Skeletal muscle cell (primary cell): ENCODE data around the gene CDKN1C.

Experiments
- DNase-seq: peaks from one replicate; pipeline ENCODE4 v3.0.0-alpha.2; 2010; ENCODE audit warnings: low read depth
- H3K4me3 ChIP-seq: 2 replicates; pipeline ENCODE4 v1.5.1; 2011; ENCODE audit warnings: low read depth, mild to moderate bottlenecking, control low read depth, low read length, moderate library complexity

CDKN1C gene

DNA sequence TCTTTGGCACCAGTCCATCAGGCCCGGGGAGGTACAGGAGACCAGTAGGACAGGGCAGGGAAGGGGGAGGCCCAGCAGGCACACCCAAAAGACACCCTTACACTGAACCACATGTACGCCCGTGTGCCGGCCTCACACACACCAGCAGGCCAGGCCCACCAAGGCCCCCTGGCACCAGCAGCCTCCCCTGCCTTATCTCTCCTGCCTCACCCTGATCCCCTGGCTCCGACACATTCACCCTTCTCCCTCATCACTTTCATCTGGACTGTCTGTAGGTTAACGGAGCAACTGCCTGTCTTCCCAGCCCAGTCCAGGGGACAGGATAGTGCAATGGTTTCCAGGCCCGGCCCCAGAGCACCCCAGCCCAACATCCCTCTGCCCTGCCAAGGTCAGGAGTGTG, 4.9 kb downstream of the CDKN1C start:
- no peak for DNase-seq
- H3K4me3 ChIP-seq, result no peak overlapping the region

DNA sequence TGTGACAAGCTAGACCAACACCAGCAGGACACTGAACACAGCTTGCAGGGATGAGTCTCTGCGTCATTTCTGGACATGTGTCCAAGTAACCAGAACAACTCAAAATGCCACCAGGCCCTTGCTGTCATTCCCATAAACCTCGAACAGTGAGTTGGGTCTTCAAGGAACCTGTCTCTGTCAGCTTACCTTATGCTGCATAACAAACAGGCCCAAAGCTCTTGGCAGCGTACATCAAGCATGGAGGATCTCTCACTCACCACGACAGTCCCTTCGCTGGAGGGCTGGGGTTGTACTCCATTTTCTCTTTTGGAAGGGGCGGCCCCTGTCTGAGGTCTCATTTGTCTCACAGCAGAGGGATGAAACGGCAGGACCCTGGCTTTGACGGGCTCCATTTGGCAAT, 6.8 kb downstream of the CDKN1C start:
- H3K4me3 ChIP-seq, result no peak overlapping the region
- no peak for DNase-seq

- DNase-seq, result no peak
- H3K4me3 ChIP-seq, result no peak overlapping the region
Measured at GRCh38 chr11:2877474-2877873, 8.1 kb downstream of the CDKN1C start.

DNA sequence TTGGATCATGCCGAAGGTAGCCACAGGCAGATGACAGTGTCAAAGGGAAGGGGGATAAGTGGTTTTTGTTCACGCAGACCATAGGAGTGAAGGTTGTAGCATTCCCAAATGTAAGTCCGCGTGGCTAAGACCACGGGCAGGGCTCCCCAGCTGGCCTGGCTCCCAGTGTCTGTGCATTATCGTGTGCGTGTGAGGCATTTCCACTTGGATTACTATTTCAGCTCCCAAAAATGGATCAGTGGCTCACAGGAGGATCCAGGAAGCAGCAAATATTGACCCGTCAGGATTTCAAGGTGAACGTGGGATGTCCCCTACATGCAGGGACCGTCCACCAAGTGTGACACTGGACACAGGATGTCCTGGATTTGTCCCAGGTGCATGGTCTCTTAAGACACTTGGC, 10.6 kb downstream of the CDKN1C start:
- DNase-seq, result no peak
- no peak overlapping the region for H3K4me3 ChIP-seq

- DNase-seq, result no peak
- H3K4me3 ChIP-seq, result no peak overlapping the region
Measured at GRCh38 chr11:2870969-2871680, 14.4 kb downstream of the CDKN1C start.

DNA sequence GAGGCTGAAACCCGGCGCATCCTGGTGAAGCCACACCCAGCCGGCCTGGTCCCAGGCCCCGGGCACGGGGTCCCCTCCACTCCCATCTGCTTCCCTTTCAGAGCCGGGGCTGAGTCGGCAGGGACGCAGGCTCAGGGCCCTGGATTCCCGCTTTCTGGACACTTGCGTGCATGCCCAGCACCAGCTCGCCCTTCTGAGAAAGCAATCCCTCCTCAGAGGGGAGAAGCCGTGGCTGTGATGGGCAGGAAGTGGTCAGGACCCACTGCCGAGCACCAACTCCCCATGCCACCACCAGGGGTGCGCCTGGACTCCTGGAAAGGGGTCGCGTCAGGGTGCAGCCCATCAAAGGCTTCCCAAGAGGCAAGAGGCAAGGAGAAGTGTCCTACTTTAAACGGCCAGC, 15.1 kb downstream of the CDKN1C start:
- H3K4me3 ChIP-seq, result no peak overlapping the region
- DNase-seq, result no peak

DNA sequence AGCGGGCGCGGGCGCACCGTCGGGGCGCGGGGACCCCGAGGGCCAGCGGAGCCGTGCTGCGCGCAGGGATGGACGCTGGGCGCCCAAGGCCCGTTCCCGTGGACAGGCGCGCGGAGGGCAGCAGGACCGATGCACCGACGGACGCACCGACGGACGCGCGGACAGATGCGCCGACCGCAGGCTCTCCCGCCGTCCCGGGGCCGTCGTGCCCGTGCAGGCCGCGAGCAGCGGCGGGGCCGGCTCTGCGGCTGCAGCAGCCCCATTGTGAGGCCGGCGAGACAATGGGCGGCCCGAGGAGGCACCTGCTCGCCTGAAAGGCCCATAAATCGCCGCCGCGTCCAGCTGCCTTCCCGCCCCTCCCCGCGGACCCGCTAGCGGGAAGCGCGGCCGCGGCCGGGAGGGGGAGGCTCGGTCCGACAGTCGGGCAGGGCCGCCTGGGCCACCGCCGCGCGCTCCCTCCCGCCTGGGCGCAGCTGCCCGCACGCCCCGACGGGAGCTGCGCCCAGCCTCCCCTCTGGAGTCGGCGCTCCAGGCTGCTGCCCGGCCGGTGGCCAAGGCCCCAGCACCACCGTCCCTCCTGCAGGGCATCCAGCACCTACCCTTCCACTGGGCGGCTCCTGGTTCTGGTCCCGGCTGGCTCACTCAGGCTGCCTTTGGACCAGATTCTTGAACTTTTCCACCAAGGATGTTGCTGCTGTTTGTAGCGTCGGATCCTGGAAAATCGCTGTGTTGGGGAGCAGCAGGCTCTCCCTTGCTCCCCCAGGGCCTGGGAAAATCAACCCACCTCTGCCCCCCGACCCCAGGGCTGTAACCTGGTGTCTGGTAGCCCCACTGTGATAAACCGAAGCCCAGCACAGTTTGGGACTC, 15.8 kb downstream of the CDKN1C start:
- no peak overlapping the region for H3K4me3 ChIP-seq
- no peak for DNase-seq

- H3K4me3 ChIP-seq, result no peak overlapping the region
- DNase-seq, result no peak
Measured at GRCh38 chr11:2869134-2869526, 16.4 kb downstream of the CDKN1C start.

- DNase-seq, result no peak
- no peak overlapping the region for H3K4me3 ChIP-seq
Measured at GRCh38 chr11:2868506-2869133, 17.0 kb downstream of the CDKN1C start.

DNA sequence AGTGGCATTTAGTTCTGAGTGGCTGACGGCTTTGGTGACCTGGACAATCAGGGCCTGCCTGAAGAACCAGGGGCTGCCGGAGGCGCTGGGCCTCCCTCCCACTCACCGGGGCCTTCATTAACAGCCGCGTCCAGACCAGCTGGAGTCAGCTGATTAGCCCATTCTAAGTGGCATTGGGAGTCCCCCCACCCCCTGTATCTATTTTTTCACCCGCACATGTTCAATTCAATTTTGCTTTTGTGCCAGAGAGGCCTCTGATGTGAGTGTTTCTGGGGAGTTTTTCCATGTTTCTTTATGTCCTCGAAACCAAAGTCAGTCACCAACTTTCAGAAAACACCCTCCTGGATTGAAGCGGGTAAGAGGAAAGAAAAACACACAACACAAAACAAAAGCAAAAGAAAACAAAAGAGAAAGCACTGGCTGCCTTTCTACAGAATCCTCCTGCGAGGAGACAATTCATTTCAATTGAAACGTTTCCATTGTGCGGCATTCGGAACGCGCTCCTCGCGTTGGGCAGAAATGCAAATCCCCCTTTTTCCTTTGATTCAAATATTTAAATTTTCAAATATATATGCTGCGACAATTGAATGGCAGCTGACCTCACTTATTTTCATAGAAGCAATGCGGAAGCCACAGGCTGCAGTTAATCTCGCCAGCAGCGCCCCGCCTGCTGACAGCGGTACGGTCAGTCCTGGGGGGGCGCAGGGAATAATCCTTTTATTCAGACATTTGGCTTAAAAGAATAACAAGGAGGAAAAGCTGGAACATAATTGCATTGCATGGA, 17.7 kb downstream of the CDKN1C start:
- no peak overlapping the region for H3K4me3 ChIP-seq
- no peak for DNase-seq

DNA sequence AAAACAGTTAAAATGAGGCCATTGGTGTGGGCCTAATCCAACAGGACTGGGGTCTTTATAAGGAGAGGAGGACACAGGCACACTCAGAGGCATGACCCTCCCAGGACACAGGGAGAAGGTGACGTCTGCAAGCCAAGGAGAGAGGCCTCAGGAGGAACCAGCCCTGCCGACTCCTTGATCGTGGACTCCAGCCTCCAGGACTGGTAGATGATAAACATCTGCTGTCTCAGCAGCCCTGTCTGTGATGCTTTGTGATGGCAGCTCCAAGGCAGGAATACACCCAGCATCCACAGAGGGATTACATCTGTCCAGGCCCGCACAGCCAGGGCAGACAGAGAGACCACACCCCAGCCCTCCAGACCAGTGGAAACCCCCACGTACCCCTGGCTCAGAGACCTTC, 18.4 kb downstream of the CDKN1C start:
- DNase-seq, result no peak
- no peak overlapping the region for H3K4me3 ChIP-seq

DNA sequence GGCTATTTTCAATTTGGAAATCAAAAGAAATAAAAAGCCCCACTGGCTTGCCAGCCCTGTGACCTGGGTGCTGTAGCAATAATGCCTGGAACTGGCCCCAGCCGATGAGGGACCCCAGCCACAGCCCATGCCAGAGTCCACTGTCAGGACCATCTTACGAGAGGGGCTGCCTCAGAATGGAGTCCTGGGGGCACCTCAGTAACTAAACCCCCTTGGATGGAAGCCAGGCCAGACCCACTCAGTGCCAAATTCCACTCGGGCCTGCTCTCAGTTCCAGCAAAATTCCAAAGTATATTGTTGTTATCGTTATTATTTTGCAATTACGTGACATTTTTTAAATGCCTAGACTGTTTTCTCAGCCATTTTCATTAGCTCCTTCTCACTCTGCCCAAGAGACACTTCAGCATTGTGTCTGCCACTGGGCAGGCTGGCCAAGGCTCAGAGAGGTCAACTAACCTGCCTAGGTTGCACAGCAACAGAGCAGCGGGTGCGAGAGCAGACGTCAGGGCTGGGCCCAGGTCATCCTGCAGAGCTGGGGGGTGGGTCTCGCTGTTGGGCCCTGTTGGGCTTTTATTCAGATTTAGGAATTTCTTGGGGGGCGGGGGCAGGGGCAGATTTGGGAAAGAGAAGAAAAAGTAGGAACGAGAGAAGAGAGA, 19.5 kb downstream of the CDKN1C start:
- no peak overlapping the region for H3K4me3 ChIP-seq
- DNase-seq, result no peak

DNA sequence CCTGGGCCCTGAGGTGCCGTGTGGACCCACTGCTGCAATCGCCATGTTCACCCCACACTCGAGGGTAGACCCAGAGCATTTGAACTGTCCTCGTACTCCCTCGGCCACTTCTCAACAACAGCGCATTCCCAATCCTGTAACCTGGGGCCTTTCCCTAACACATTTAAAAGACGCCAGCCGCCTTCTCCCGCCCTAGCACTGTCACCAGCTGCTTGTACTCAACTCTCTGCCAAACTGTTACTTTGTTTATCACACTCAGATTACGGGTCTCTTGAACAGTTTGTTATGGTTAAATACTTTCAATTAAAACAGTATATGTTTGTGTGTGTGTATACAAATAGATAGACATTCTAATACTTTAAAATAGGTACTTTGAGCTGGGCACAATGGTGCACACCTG, 20.7 kb downstream of the CDKN1C start:
- DNase-seq, result no peak

DNA sequence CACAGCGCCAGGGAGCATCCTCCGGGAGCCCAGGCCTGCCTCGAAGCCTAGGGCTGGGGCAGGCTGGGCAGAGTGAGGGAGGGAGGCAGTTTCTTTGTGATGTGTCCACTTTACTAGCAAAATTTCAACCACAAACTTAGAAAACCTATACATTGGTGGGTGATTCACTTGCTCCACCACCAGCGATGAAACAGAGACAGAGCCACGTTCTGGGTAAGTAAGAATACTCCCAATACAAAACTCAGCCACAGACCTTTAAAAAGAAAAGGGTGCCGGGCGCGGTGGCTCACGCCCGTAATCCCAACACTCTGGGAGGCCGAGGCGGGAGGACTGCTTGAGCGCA, 22.3 kb downstream of the CDKN1C start:
- DNase-seq, result no peak
- no peak overlapping the region for H3K4me3 ChIP-seq

More for the DNA sequence above, 20.7 kb downstream of the CDKN1C start:
- no peak overlapping the region for H3K4me3 ChIP-seq

DNA sequence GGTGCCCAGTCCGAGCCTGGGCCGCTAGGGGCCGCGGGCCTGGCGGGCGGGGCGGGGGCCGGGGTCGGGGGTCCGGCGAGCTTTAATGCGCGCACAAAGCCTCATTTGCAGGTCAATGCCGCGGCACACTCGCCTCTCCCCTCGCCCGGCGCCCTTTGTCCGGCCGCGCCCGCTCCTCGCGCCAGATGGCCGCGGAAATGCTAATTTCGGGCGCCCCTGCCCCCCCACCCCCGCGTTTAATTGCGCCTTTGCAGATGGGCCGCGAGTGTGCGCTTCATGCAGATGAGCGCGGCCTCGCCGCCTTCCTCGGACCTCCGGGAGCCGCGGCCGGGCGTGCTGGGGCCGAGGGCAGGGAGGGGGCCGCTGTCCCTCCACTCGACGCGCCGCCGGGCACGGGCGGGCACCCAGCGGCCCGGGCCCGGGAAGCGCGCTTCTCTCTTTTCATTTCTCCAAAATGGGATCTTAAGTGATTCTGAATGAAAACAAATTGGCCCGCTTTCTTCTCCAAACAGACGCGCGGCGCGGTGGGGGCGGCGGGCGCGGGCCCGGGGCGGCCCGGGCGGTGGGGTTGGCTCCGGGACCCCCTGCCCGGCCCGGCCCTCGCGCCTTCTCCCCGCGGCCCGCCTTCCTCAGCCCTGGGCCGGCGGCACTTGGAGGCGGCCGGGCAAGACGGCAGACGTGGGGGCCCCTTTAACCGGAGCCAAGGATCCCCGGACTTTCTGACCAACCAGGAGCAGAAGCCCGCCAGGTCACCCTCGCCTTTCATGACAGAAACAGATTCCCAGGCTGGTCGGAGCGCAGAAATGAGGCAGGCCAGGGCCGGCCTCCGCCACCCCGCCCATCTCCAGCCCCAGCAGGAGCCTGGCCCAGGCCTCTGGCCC, 22.9 kb downstream of the CDKN1C start:
- H3K4me3 ChIP-seq, result no peak overlapping the region

GRCh38 chr11:2860636-2861035, 24.9 kb downstream of the CDKN1C start:
- no peak for DNase-seq

More for the DNA sequence above, 22.9 kb downstream of the CDKN1C start:
- DNase-seq, result no peak

DNA sequence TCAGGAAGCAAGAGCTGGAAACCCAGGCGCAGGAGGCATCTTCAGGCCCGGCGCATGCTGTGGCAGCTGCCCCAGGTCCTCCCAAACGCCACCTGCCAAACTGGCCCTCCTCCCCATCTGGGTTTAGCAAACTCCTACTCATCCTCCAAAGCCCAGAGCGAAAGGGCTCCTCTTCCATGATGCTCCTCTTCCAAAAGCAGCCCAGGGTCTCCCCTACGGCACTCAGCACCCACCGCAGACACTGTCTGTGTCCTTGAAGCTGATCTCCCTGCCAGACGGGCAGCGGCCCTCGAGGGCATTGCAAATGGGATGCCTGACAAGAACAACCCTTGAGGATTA, 25.9 kb downstream of the CDKN1C start:
- no peak overlapping the region for H3K4me3 ChIP-seq
- DNase-seq, result no peak

More at GRCh38 chr11:2860636-2861035, 24.9 kb downstream of the CDKN1C start:
- H3K4me3 ChIP-seq, result no peak overlapping the region

DNA sequence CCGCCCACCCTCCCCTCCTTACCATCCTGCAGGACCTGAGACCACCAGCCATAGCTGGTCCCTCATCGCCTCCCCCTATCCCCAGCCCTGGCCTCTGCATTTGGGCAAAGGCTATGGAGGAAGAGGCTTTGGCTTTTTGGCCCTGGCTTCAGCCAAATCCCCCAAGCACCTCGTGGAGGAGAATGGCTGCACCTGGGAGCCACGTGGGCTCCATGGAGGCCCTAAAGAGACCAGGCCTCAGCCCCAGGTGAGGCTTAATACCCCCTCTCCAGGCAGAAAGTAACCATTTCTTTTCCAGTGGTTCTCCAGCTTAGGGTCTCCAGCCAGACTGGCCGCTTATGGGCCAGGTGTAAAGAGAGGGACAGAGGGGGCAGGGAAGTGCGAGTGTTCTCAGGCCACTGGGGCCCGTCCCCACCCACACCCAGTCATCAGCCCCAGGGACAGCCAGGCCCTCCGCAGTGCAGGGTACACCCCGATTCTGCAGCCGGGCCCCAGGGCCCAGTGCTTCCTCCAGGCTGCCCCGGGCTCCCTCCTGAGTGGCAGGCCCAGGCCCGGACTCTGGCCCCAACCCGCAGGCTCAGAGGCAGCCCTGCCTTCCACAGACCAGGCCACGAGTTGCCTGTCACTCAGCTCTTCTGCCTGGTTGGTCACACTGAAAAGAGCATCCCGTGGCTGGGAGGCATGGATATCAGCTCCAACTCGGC, 26.4 kb downstream of the CDKN1C start:
- no peak overlapping the region for H3K4me3 ChIP-seq
- no peak for DNase-seq
